B cell (primary cell): ENCODE data around the gene AGXT.

Source experiments
- EZH2 ChIP-seq: IDR thresholded peaks from 2 replicates; pipeline ENCODE4 v1.6.1; 2012; ENCODE audit warnings: borderline replicate concordance, low read depth, mild to moderate bottlenecking, moderate library complexity, low read length; ENCODE audit not compliant: insufficient read depth, poor library complexity, severe bottlenecking
- TF ChIP-seq, protein P1 (sequence below): fragments of 200-600 bp; IDR thresholded peaks from one replicate; pipeline ENCODE4 v1.8.0; 2022; ENCODE audit warnings: antibody characterized with exemption, mild to moderate bottlenecking

- TF ChIP-seq, protein P1, sequence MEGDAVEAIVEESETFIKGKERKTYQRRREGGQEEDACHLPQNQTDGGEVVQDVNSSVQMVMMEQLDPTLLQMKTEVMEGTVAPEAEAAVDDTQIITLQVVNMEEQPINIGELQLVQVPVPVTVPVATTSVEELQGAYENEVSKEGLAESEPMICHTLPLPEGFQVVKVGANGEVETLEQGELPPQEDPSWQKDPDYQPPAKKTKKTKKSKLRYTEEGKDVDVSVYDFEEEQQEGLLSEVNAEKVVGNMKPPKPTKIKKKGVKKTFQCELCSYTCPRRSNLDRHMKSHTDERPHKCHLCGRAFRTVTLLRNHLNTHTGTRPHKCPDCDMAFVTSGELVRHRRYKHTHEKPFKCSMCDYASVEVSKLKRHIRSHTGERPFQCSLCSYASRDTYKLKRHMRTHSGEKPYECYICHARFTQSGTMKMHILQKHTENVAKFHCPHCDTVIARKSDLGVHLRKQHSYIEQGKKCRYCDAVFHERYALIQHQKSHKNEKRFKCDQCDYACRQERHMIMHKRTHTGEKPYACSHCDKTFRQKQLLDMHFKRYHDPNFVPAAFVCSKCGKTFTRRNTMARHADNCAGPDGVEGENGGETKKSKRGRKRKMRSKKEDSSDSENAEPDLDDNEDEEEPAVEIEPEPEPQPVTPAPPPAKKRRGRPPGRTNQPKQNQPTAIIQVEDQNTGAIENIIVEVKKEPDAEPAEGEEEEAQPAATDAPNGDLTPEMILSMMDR, result no peak
- TF ChIP-seq EZH2, result no peak
Observed at GRCh38 chr2:240888130-240888889, 19.7 kb downstream of the AGXT start.
